ENCODE measurements around the gene ZW10. TPM values are rescaled to one million over a fixed set of nuclear protein-coding genes. Genes with fewer than 3 reads are reported as not detected.

Gene ZW10
- total and polyA plus RNA-seq, 2 of the 13 experiments (the other 11 are each of a cell fraction or from before 2014, with no cell fraction given): 5.8 to 31.3 TPM

- Histone ChIP-seq H3K4me2 (ENCODE audit: low read depth, low read length) (no peak overlapping the region), H3K4me3 (replicated peaks in 1 of 3; ENCODE audit: insufficient read depth in 1 of 3, low read depth in 2 of 3, low read length in 3 of 3) (no peak overlapping the region), H3K27ac (ENCODE audit: extremely low read length, insufficient read depth, low read length) (no peak overlapping the region), H2AFZ (ENCODE audit: low read length) (no peak overlapping the region), H3K9ac (ENCODE audit: insufficient read depth, low read depth, low read length) (no peak overlapping the region), H3K27me3 (ENCODE audit: control insufficient read depth in 1 of 2, insufficient read depth in 2 of 2, low read length in 2 of 2) (no peaks in the 10 kb centered on the region), H3K79me2 (ENCODE audit: insufficient read depth, low read length) (no peaks in the 10 kb centered on the region), H3K4me1 (ENCODE audit: insufficient read depth, low read length) (no peaks in the 10 kb centered on the region), H3K9me3 (ENCODE audit: low read length) (no peaks in the 10 kb centered on the region), H3K36me3 (replicated peaks in 1 of 2; ENCODE audit: control insufficient read depth in 1 of 2, insufficient read depth in 2 of 2, low read length in 2 of 2) (no peaks in the 10 kb centered on the region), H4K20me1 (ENCODE audit: insufficient read depth, low read length) (no peaks in the 10 kb centered on the region)
- ChIA-PET POLR2A (no interaction called here), CTCF (ENCODE audit: low intra/inter-chr PET ratio, low total read pairs) (no interaction called here)
- DNase-seq (ENCODE audit: low spot score): no peak
- intact Hi-C loops (cut with micrococcal nuclease; ENCODE audit: unreplicated experiment) (no loop called here), in situ Hi-C loops (cut with HindIII; ENCODE audit: extremely low pct_ligation_motif_present, low pct_unique_long_range_greater_than_20kb) (no loop called here)
- WGBS (ENCODE audit: low lambda C conversion rate): 75% methylated on average over 2 of the region's 2 CpGs
- no peak for FAIRE-seq
- BruUV-seq (replicated peaks): no TSS peak
- TF ChIP-seq, protein P1, sequence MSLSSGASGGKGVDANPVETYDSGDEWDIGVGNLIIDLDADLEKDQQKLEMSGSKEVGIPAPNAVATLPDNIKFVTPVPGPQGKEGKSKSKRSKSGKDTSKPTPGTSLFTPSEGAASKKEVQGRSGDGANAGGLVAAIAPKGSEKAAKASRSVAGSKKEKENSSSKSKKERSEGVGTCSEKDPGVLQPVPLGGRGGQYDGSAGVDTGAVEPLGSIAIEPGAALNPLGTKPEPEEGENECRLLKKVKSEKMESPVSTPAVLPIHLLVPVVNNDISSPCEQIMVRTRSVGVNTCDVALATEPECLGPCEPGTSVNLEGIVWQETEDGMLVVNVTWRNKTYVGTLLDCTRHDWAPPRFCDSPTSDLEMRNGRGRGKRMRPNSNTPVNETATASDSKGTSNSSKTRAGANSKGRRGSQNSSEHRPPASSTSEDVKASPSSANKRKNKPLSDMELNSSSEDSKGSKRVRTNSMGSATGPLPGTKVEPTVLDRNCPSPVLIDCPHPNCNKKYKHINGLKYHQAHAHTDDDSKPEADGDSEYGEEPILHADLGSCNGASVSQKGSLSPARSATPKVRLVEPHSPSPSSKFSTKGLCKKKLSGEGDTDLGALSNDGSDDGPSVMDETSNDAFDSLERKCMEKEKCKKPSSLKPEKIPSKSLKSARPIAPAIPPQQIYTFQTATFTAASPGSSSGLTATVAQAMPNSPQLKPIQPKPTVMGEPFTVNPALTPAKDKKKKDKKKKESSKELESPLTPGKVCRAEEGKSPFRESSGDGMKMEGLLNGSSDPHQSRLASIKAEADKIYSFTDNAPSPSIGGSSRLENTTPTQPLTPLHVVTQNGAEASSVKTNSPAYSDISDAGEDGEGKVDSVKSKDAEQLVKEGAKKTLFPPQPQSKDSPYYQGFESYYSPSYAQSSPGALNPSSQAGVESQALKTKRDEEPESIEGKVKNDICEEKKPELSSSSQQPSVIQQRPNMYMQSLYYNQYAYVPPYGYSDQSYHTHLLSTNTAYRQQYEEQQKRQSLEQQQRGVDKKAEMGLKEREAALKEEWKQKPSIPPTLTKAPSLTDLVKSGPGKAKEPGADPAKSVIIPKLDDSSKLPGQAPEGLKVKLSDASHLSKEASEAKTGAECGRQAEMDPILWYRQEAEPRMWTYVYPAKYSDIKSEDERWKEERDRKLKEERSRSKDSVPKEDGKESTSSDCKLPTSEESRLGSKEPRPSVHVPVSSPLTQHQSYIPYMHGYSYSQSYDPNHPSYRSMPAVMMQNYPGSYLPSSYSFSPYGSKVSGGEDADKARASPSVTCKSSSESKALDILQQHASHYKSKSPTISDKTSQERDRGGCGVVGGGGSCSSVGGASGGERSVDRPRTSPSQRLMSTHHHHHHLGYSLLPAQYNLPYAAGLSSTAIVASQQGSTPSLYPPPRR (CRISPR knock-in tag; IDR thresholded peaks at IDR 0.05; ENCODE audit: borderline replicate concordance): no peak
- TF ChIP-seq NR2F1 (CRISPR knock-in tag; IDR thresholded peaks at IDR 0.05) (no peak), ZFX (CRISPR knock-in tag; IDR thresholded peaks at IDR 0.05; ENCODE audit: low read depth) (no peak), IRF9 (CRISPR knock-in tag; IDR thresholded peaks at IDR 0.05; ENCODE audit: borderline replicate concordance) (no peak), ZNF850 (CRISPR knock-in tag; conservative IDR thresholded peaks at IDR 0.05) (no peak), ZNF788 (CRISPR knock-in tag; IDR thresholded peaks at IDR 0.05; ENCODE audit: borderline replicate concordance) (no peak), ZNF180 (CRISPR knock-in tag; IDR thresholded peaks at IDR 0.05; ENCODE audit: borderline replicate concordance, low read depth) (no peak), ZNF7 (CRISPR knock-in tag; IDR thresholded peaks at IDR 0.05) (no peak), MXI1 (IDR thresholded peaks at IDR 0.05; ENCODE audit: borderline replicate concordance, low read depth, low read length) (no peak), ZNF614 (CRISPR knock-in tag; IDR thresholded peaks at IDR 0.05; ENCODE audit: borderline replicate concordance) (no peak), HOXA9 (CRISPR knock-in tag; IDR thresholded peaks at IDR 0.05; ENCODE audit: borderline replicate concordance) (no peak), HNF1B (CRISPR knock-in tag; IDR thresholded peaks at IDR 0.05) (no peak), ZNF33B (CRISPR knock-in tag; IDR thresholded peaks at IDR 0.05) (no peak), ZNF607 (CRISPR knock-in tag; IDR thresholded peaks at IDR 0.05; ENCODE audit: borderline replicate concordance) (no peak), SMC3 (IDR thresholded peaks at IDR 0.05; ENCODE audit: low read length) (no peak), STAG1 (CRISPR knock-in tag; IDR thresholded peaks at IDR 0.05) (no peak)
- no peak for ATAC-seq
Observed at GRCh38 chr11:113715882-113716625, 57.4 kb downstream of the ZW10 start.

Data from HepG2 (cell line).